GM19193 (cell line): ENCODE data around the gene GLG1.

Experiments used
- POLR2A ChIP-seq: IDR thresholded peaks from 4 replicates; pipeline ENCODE4 v1.6.1; 2011; ENCODE audit not compliant: insufficient read depth, insufficient read length; ENCODE audit errors: extremely low read depth

The GLG1 gene

GRCh38 chr16:74606521-74607309 lies at the start of gene GLG1:
Gene GLG1 (minus strand): TSS chr16:74607114. CDS start chr16:74607094, 20 bp downstream.
- peak; percentile 99 for TF ChIP-seq POLR2A

GRCh38 chr16:74654536-74655050 lies 47.7 kb upstream of the GLG1 start:
- TF ChIP-seq POLR2A = no peak

GRCh38 chr16:74652249-74652648 lies 45.3 kb upstream of the GLG1 start:
- no peak for TF ChIP-seq POLR2A

- TF ChIP-seq POLR2A = no peak
Measured at GRCh38 chr16:74651841-74652240, 44.9 kb upstream of the GLG1 start.

GRCh38 chr16:74650966-74651567 lies 44.2 kb upstream of the GLG1 start:
- TF ChIP-seq POLR2A = no peak

GRCh38 chr16:74649839-74650504 lies 43.1 kb upstream of the GLG1 start:
- TF ChIP-seq POLR2A = no peak

GRCh38 chr16:74641969-74642368 lies 35.1 kb upstream of the GLG1 start:
- TF ChIP-seq POLR2A = no peak

- TF ChIP-seq POLR2A = no peak
Measured at GRCh38 chr16:74637742-74638453, 31.0 kb upstream of the GLG1 start.

- TF ChIP-seq POLR2A = no peak
Measured at GRCh38 chr16:74635303-74635702, 28.4 kb upstream of the GLG1 start.

- no peak for TF ChIP-seq POLR2A
Measured at GRCh38 chr16:74633686-74634085, 26.8 kb upstream of the GLG1 start.

- no peak for TF ChIP-seq POLR2A
Measured at GRCh38 chr16:74627506-74628220, 20.7 kb upstream of the GLG1 start.

GRCh38 chr16:74626741-74627416 lies 20.0 kb upstream of the GLG1 start:
- TF ChIP-seq POLR2A = no peak

- TF ChIP-seq POLR2A = no peak
Measured at GRCh38 chr16:74625500-74626350, 18.8 kb upstream of the GLG1 start.
